ENCODE measurements around the gene VASP.

VASP gene

GRCh38 chr19:45473682-45474605 is 33.3 kb upstream of the VASP start:
- DNase-seq (ENCODE audit: low read depth) = no peak

GRCh38 chr19:45474606-45475521 is 32.4 kb upstream of the VASP start:
- DNase-seq (ENCODE audit: low read depth) = no peak

- no peak for DNase-seq (ENCODE audit: low read depth)
These were observed 31.6 kb upstream of the VASP start for GRCh38 chr19:45475537-45476291.

- DNase-seq (ENCODE audit: low read depth) = no peak
These were observed 31.0 kb upstream of the VASP start for GRCh38 chr19:45476304-45476703.

- no peak for DNase-seq (ENCODE audit: low read depth)
These were observed 30.1 kb upstream of the VASP start for GRCh38 chr19:45477186-45477585.

- no peak for DNase-seq (ENCODE audit: low read depth)
These were observed 29.4 kb upstream of the VASP start for GRCh38 chr19:45477713-45478453.

GRCh38 chr19:45478454-45479238 is 28.6 kb upstream of the VASP start:
- DNase-seq (ENCODE audit: low read depth) = peak; percentile 82

- no peak for DNase-seq (ENCODE audit: low read depth)
These were observed 24.2 kb upstream of the VASP start for GRCh38 chr19:45483033-45483432.

GRCh38 chr19:45484273-45484945 is 22.9 kb upstream of the VASP start:
- DNase-seq (ENCODE audit: low read depth) = no peak

- peak; percentile 96 for DNase-seq (ENCODE audit: low read depth)
These were observed 21.8 kb upstream of the VASP start for GRCh38 chr19:45485305-45486077.

GRCh38 chr19:45488708-45489107 is 18.6 kb upstream of the VASP start:
- DNase-seq (ENCODE audit: low read depth) = no peak

- DNase-seq (ENCODE audit: low read depth) = no peak
These were observed 17.9 kb upstream of the VASP start for GRCh38 chr19:45489216-45489855.

GRCh38 chr19:45492137-45492626 is 15.1 kb upstream of the VASP start:
- no peak for DNase-seq (ENCODE audit: low read depth)

GRCh38 chr19:45492627-45493470 is 14.4 kb upstream of the VASP start:
- DNase-seq (ENCODE audit: low read depth) = no peak

- no peak for DNase-seq (ENCODE audit: low read depth)
These were observed 12.9 kb upstream of the VASP start for GRCh38 chr19:45494261-45494916.

- DNase-seq (ENCODE audit: low read depth) = no peak
These were observed 12.1 kb upstream of the VASP start for GRCh38 chr19:45495178-45495577.

- DNase-seq (ENCODE audit: low read depth) = no peak
These were observed 10.8 kb upstream of the VASP start for GRCh38 chr19:45496349-45496953.

All from activated gamma-delta T cell treated with anti-CD3 and anti-CD28 coated beads, Interleukin-2, amount 50 U/mL, for 16 hours (primary cell).